NB4 (cell line): Measurements from ENCODE around the gene GOLGA7B.

Source experiments
- DNase-seq: peaks from one replicate; pipeline ENCODE4 v3.0.0; 2010; ENCODE audit warnings: low read depth
- H3K4me3 ChIP-seq: one replicate; pipeline ENCODE4 v1.5.1; 2011; ENCODE audit warnings: mild to moderate bottlenecking, low read depth, low read length, moderate library complexity
- CTCF ChIP-seq: IDR thresholded peaks from one replicate; pipeline ENCODE4 v1.5.1; 2012; ENCODE audit warnings: low read depth, low read length
- MAX ChIP-seq: IDR thresholded peaks from 2 replicates; pipeline ENCODE4 v1.6.1; 2011; ENCODE audit warnings: low read depth, low read length
- MYC ChIP-seq: IDR thresholded peaks from 2 replicates; pipeline ENCODE4 v1.6.1; 2011; ENCODE audit warnings: low read depth, low read length
- POLR2A ChIP-seq: IDR thresholded peaks from 2 replicates; pipeline ENCODE4 v1.6.1; 2011; ENCODE audit warnings: mild to moderate bottlenecking; ENCODE audit not compliant: insufficient read length; ENCODE audit errors: extremely low read depth

GOLGA7B gene

GRCh38 chr10:97874332-97874731 lies 24.7 kb downstream of the GOLGA7B start:
- no peak for DNase-seq
- no peak overlapping the region for H3K4me3 ChIP-seq
- TF ChIP-seq MYC (no peak), MAX (no peak), CTCF (no peak), POLR2A (no peak)

GRCh38 chr10:97875391-97875790 lies 25.7 kb downstream of the GOLGA7B start:
- TF ChIP-seq CTCF (no peak), POLR2A (no peak), MAX (no peak), MYC (no peak)
- H3K4me3 ChIP-seq = no peak overlapping the region
- DNase-seq = no peak

- no peak for DNase-seq
- no peak overlapping the region for H3K4me3 ChIP-seq
- TF ChIP-seq CTCF (no peak), POLR2A (no peak), MYC (no peak), MAX (no peak)
These were observed 26.8 kb downstream of the GOLGA7B start for GRCh38 chr10:97876402-97876801.

- no peak for DNase-seq
- TF ChIP-seq MYC = no peak
- TF ChIP-seq MAX = no peak
- no peak for TF ChIP-seq POLR2A
- no peak for TF ChIP-seq CTCF
- no peak overlapping the region for H3K4me3 ChIP-seq
These were observed 29.6 kb downstream of the GOLGA7B start for GRCh38 chr10:97879241-97879640.

- no peak overlapping the region for H3K4me3 ChIP-seq
- DNase-seq = no peak
- TF ChIP-seq CTCF = no peak
- TF ChIP-seq POLR2A = no peak
- TF ChIP-seq MAX = no peak
- no peak for TF ChIP-seq MYC
These were observed 30.5 kb downstream of the GOLGA7B start for GRCh38 chr10:97880109-97880508.
